DMS114 treated with DMSO at 0.1 percent for 48 hours (cell line): ENCODE results near the gene NCDN.
"Not testable (repeated sequence)": the region's sequence is repeated elsewhere in the genome, so short reads cannot be mapped to it uniquely, and the experiment has no call there.

ENCODE experiments used
- DNase-seq: peaks from one replicate; lab custom pipeline; 2025; ENCODE audit not compliant: unreplicated experiment; lab: John Stamatoyannopoulos, UW

The NCDN gene

DNA sequence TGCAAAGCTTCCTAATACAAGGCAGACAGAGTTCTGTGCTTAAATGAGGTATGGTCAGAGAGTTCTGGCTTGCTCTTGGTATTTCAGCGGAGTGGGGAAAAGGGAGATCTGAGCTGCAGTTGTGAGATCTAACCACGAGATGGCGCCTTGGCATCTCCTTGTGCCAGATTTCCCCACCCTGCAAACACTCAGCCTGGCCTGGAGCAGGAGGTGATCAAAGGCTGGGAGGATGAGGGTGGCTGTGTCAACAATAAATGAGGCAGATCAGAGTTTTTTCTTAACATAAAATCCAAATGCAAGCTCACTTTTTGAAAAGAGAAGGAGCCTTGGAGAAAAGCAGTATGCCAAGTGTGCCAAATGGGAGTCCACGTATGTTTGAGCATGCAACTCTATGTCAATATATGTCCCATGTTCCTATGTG is 11.4 kb downstream of the NCDN start:
- DNase-seq: peak; percentile 65

DNA sequence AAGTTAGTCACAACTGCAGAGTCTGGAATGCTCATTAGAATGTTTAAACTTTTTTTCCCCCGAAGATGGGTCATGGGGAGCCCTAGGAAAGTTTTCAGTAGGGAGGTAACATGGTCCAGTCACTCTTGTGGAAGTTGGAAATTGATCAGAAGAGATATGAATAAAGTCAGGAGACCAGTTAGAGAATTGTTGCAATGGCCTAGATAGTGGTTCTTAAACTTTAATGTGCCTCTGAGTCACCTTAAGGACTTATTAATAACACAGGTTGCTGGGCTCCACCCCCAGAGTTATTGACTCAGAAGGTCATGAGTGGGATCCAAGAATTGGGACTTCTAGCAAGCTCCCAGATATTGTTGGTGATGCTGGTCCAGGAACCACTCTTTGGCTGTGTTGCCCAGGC is 12.3 kb downstream of the NCDN start:
- no peak for DNase-seq

DNA sequence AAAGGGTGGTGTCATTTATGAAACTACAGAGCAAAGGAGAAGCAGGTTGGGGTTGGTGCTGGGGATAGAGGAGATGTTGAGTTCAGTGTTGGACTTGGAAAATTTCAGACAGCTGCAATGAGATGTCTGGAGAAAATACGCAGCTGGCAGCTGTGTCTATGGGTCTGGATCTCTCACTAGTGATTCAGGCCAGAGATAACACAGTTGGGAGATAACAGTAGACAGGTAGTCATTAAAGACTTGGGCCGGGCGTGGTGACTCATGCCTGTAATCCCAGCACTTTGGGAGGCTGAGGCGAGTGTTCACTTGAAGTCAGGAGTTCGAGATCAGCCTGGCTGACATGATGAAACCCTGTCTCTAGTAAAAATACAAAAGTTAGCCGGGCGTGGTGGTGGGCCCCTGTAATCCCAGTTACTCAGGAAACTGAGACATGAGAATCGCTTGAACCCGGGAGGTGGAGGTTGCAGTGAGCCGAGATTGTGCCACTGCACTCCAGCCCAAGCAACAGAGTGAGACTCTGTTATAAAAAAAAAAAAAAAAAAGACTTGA is 13.1 kb downstream of the NCDN start:
- DNase-seq: no peak

DNA sequence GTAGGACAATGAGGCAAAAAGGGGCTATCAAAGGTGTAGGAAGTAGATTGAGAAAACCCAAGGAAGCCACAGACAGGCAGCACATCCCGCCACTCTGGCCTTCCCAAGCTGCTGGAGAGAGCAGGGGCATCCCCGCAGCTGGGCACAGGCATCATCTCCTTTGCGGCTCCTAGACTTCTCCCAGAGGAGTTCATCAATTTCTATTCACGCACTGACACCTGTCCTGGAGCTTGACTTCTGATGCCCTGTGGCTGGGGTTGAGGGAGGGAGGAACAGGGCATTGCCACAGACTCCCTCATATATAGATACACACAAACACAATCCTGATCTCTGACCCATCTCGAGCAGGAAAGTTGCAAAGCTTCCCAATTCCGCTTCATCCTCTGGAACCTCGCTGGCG is 13.7 kb downstream of the NCDN start:
- DNase-seq: no peak

DNA sequence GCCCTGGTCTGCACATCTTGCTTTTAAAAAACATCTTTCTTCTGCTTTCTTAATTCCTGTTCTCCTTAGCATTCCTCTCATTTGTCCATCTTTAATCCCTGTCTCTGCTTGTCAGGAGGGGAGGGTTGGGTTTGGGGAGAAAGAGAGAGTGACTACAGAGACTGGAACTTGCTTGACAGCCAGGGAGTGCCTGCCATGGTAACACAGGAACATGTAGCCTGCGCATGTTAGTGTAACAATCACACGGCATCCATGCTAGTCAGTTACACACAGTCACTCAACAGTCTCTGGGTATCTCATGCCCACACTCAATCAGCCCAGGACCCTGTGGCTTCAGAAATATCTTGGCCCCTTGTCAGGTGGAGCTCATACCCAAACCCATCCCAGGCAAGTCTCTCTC is 14.7 kb downstream of the NCDN start:
- DNase-seq: no peak

DNA sequence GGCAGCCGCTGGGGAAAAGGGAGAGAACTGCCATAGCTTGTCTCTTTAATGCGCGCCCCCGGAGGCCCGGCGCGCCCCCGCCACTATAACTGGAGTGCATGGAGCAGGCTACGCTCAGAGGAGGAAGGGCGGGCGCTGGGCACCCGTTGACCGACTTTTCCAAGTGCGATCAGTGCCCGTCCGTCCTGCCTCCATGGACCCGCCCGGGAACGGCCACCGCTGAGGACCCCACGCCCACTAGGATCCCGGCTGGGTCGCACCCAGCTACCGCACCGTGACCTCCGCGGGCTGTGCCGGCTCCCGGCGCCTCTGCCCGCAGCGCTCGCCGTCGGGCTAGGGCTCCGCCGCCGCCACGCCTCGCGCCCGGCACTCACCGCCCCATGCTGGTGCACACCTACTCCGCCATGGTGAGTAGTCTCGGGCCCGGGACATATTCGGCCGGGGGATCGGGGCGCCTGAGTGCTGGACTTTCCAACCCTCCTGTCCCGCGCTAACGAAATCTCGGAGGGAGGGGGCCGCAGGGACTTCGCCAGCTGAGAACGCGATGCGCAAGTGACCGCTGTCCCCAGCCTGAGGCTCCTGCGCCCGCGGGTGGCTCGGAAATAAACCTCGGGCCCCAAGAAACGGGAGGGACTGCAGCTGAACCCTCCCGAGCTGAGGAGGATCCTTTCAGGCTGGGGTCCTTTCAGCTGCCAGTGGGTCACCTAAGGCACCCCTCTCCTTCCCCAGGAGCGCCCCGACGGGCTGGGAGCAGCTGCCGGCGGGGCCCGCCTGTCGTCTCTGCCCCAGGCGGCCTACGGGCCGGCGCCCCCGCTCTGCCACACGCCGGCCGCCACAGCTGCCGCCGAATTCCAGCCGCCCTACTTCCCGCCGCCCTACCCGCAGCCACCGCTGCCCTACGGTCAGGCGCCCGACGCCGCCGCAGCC is 15.9 kb downstream of the NCDN start, which contains the start of gene TFAP2E:
TSS of gene TFAP2E (plus strand) at position 117 of the 927 bp plus-strand sequence. CDS start at position 381, 264 bp downstream.
- peak; percentile 48 for DNase-seq

DNA sequence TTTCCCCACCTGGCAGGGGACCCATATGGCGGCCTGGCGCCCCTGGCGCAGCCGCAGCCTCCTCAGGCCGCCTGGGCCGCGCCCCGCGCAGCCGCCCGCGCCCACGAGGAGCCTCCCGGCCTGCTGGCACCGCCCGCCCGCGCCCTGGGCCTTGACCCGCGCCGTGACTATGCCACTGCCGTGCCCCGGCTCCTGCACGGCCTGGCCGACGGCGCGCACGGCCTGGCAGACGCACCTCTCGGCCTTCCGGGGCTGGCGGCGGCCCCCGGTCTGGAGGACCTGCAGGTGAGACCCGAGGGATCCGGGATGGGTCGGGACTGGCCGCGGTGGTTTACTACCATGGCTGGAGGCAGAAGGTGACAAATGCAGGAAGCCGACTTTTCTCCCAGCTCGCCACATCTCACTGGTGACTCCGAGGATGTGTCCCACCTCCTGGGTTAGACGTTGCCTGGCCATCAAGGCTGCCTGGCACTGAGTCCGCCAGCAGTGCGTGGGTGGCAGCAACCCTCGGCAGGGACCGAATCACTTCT is 16.6 kb downstream of the NCDN start:
- no peak for DNase-seq

DNA sequence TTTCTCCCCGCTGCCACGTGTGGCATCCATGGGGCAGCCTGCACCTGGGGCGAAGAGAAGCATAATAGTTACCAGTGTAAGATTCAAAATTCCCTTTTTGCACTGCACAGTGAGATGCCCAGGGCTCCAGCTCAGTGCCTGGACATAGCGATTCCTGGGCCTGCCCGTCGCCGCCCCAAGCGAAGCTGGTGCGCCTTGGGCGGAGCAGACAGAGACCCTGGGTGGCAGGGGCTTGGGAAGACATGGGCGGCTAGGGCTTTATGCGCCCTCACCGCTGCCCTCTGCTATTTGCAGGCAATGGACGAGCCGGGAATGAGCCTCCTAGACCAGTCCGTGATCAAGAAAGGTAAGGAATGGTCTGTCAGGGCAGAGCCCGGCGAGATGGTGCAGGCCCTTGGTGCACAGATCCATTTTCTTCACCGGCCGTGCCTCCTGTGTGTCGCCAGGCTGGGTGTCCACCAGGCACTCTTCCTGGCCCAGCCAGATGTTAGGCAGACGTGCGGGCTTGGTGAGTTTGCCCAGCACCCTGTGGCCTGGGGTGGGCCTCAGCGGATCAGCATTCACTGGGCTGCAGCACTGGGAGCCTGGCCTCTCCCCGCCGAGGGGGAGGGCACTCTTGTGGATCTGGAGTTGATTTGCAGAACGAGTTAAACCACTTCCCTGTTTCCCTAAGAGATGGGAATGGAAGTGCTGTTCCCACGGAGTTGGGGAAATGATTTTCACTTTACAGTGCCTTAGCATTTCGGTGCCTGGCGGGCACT is 17.2 kb downstream of the NCDN start:
- DNase-seq: no peak

DNA sequence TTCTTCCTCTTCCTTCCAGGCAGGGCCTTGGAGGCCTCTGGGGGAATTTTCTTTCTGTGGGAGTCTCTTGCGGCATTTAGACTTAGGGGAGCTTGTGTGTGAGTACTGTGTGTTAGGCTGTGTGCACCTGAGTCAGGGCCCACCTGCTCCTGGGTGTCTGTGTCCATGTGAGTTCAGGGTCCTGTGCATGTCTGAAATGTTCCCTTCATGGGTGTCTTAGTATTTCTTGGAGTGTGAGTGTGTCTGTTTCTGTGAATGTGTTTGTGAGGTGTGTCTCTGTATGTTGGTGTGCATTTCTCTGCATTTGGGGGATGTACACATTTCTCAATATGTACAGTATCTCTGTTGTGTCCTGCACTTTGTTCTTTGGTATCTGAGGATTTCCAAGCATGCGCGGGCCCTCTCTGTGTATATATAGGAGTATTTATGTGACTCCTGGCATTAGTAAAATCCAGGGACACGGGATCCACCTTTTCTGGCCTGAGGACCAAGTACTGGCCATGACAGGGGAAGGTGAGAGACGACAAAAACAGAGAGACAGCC is 17.9 kb downstream of the NCDN start:
- DNase-seq: no peak

DNA sequence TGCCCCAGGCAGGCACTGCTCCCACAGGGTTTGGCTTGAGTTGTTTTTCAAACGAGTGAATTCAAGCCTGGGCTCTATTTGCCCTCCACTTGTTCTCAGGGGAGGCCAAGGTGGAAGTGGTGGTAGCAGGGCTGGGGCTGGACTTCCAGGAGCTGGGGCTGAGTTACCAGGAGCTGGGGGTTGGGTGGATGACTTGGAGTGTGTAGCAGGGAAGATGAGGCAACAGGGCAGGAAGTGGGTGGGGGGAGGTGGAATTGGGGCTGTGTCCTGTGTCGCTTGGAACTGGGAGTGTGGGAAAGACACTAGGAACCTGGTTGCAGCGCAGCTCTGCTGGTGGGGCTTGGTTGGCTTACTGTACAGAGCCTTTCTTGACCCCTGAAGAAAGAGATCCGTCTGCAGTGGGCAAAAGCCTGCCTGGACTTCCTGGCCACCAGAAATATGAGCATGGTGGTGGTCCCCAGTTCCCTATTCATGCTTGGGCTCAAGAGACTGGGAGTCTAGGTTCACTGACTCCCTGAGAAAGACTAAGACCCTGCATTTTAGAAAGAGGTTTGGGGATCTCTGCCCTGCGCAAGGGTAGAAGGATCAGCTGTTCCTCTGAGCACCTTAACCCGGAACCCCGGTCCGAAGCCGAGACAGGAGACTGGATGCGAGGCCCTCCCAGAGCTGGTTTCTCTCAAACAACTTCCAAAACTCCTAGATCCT is 18.6 kb downstream of the NCDN start:
- no peak for DNase-seq

DNA sequence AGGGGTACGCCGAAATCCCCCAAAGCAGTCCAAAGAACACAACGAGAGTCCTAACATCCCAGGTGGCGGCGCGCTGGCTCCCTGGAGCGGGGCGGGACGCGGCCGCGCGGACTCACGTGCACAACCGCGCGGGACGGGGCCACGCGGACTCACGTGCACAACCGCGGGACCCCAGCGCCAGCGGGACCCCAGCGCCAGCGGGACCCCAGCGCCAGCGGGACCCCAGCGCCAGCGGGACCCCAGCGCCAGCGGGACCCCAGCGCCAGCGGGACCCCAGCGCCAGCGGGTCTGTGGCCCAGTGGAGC is 19.1 kb downstream of the NCDN start:
- DNase-seq: not testable (repeated sequence)

DNA sequence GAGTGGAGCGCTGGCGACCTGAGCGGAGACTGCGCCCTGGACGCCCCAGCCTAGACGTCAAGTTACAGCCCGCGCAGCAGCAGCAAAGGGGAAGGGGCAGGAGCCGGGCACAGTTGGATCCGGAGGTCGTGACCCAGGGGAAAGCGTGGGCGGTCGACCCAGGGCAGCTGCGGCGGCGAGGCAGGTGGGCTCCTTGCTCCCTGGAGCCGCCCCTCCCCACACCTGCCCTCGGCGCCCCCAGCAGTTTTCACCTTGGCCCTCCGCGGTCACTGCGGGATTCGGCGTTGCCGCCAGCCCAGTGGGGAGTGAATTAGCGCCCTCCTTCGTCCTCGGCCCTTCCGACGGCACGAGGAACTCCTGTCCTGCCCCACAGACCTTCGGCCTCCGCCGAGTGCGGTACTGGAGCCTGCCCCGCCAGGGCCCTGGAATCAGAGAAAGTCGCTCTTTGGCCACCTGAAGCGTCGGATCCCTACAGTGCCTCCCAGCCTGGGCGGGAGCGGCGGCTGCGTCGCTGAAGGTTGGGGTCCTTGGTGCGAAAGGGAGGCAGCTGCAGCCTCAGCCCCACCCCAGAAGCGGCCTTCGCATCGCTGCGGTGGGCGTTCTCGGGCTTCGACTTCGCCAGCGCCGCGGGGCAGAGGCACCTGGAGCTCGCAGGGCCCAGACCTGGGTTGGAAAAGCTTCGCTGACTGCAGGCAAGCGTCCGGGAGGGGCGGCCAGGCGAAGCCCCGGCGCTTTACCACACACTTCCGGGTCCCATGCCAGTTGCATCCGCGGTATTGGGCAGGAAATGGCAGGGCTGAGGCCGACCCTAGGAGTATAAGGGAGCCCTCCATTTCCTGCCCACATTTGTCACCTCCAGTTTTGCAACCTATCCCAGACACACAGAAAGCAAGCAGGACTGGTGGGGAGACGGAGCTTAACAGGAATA is 19.7 kb downstream of the NCDN start:
- no peak for DNase-seq

DNA sequence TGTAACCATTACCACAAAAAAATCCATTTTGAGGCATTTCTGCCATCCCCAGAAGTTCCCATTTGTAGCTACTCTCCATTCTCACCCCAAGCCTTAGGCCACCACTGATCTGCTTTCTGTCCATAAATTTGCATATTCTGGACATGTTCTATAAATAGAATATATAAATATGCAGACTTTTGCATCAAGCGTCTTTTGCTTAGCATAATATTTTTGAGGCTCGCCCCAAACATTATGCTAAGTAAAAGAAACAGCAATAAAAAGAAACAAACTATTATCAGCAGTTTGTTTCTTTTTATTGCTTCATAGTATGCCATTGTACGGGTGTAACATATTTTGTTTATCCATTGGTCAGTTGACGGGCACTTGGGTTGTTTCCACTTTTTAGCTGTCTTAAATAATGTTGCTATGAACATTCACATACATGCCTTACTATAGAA is 23.4 kb downstream of the NCDN start:
- DNase-seq: no peak

DNA sequence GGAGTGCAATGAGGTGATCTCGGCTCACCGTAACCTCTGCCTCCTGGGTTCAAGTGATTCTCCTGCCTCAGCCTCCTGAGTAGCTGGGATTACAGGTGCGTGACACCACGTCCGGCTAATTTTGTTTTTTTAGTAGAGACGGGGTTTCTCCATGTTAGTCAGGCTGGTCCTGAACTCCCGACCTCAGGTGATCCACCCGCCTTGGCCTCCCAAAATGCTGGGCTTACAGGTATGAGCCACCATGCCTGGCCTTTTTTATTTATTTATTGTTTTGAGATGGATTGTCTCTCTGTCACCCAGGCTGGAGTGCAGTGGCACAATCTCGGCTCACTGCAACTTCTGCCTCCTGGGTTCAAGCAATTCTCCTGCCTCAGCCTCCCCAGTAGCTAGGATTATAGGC is 24.0 kb downstream of the NCDN start:
- not testable (repeated sequence) for DNase-seq

DNA sequence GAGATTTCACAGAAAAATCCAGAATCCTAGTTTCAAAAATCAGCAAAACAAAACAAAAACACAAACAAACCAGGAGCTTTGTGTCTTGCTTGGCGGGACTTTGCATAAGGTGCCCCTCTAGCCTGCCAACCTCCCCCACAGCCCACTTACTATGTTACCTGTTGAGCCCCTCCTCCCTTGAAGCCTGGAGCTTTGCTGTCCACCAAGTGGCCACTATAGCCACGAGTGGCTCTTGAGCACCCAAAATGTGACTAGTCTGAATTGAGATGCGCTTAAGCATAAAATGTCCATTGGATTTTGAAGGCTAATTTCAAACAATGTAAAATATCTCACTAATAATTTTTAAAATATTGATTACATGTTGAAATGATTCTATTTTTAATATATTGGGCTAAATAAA is 27.7 kb downstream of the NCDN start:
- no peak for DNase-seq

DNA sequence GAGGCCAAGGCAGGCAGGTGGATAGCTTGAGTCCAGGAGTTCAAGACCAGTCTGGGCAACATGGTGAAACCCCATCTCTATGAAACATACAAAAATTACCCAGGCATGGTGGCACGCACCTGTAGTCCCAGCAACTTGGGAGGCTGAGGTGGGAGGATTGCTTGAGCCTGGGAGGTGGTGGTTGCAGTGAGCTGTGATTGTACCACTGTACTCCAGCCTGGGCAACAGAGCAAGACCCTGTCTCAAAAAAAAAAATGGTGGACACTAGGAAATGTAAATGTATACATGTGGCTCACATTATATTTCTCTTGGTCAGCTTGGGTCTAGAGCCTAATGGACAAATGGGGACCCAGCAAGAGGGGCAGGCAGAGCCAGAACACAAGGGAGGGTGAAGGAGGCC is 28.2 kb downstream of the NCDN start:
- not testable (repeated sequence) for DNase-seq

DNA sequence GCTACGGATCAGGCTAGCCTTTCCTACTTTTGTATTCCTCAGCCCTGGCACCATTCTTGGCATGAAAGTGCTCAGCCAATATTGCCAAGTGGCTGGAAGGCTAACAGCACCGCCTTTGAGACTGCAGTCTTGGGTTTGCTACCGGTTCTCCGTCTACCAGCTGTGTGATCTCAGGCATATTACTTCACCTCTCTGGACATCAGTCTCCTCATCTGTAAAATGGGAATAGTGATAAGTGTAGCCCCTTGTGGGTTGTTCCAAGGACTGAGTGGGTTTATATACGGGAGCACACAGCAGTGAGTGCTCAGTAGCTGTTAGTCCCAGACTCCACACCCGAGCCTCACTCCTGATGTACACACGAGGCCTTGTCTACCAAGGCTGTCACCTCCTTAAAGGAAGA is 29.2 kb downstream of the NCDN start:
- DNase-seq: no peak

DNA sequence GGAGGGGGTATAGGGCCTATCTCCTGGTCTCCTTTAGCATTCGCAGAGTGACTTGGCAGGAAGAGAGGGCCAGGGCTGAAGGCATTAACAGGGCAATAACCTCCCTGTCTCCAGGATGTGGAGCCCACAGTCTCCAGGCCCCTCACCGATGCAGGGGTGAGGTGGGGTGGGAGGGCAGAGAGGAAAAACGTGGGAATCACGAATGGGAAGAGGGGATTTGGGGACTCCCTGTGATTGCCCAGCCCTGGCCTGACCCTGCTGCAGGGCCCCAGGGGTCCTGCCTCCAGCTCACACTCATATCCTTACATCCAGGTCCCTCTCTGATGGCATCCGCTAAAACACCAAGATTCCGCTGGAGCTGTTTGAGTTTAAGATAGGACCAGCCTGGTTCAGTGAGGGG is 30.1 kb downstream of the NCDN start:
- DNase-seq: no peak

DNA sequence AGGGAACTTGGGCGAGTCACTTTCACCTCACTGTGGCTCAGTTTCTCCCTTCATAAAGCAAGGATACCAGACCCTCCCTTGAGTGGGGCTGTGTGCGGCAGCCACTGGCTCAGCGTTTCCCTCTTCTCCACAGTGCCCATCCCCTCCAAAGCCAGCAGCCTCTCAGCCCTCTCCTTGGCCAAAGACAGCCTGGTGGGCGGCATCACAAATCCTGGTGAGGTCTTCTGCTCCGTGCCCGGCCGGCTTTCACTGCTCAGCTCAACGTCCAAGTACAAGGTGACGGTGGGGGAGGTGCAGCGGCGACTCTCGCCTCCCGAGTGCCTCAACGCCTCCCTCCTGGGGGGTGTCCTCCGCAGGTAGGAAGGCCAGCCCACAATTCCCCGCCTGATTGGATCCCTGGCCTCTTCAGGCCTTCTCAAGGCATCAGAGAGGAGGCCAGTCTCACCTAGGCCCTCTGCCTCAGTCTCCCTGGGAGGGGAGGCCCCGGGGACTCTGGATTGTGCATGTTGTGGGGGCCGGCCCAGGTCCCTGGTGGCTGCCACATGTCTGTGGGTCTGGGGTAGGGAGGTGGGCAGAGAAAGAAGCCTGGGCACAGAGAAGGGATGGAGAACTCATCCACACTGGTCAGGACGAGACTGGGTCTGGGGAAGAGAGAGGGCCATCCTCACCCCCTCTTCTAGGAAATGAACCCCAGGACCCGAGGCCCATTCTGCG is 30.8 kb downstream of the NCDN start:
- no peak for DNase-seq
